Measurements from ENCODE around the gene CENPF.
"Not testable (repeated sequence)": the region's sequence is repeated elsewhere in the genome, so short reads cannot be mapped to it uniquely, and the experiment has no call there.

The CENPF gene

GRCh38 chr1:214650664-214651063, 47.7 kb downstream of the CENPF start:
- no peak for DNase-seq

GRCh38 chr1:214657299-214657698, 54.3 kb downstream of the CENPF start:
- no peak for DNase-seq

GRCh38 chr1:214658175-214658574, 55.2 kb downstream of the CENPF start:
- no peak for DNase-seq

GRCh38 chr1:214658785-214659184, 55.8 kb downstream of the CENPF start:
- DNase-seq = peak in 2 of 58 donors; percentile 4 to 20

- DNase-seq = no peak
These were observed 57.2 kb downstream of the CENPF start for GRCh38 chr1:214660190-214660589.

- peak in 50 of 58 donors; percentile 1 to 82 (median 30) for DNase-seq
These were observed 57.9 kb downstream of the CENPF start for GRCh38 chr1:214660900-214661299.

GRCh38 chr1:214662223-214662785, 59.3 kb downstream of the CENPF start:
- no peak for DNase-seq

- no peak for DNase-seq
These were observed 61.8 kb downstream of the CENPF start for GRCh38 chr1:214664651-214665433.

- DNase-seq = no peak
These were observed 62.7 kb downstream of the CENPF start for GRCh38 chr1:214665606-214666110.

- DNase-seq = no peak
These were observed 63.7 kb downstream of the CENPF start for GRCh38 chr1:214666674-214667073.

GRCh38 chr1:214670098-214670497, 67.1 kb downstream of the CENPF start:
- DNase-seq = peak in 3 of 58 donors; percentile 0 to 6 (median 3)

- DNase-seq = not testable (repeated sequence)
These were observed 70.0 kb downstream of the CENPF start for GRCh38 chr1:214673029-214673428.

GRCh38 chr1:214673576-214673975, 70.6 kb downstream of the CENPF start:
- no peak for DNase-seq

GRCh38 chr1:214675524-214675923, 72.5 kb downstream of the CENPF start:
- DNase-seq = not testable (repeated sequence)

- DNase-seq = no peak
These were observed 73.8 kb downstream of the CENPF start for GRCh38 chr1:214676747-214677146.

GRCh38 chr1:214677945-214678344, 75.0 kb downstream of the CENPF start:
- no peak for DNase-seq

- no peak for DNase-seq
These were observed 75.4 kb downstream of the CENPF start for GRCh38 chr1:214678386-214678785.

GRCh38 chr1:214683621-214684020, 80.6 kb downstream of the CENPF start:
- DNase-seq = no peak

- DNase-seq = no peak
These were observed 82.9 kb downstream of the CENPF start for GRCh38 chr1:214685906-214686305.

GRCh38 chr1:214686497-214686896, 83.5 kb downstream of the CENPF start:
- DNase-seq = no peak

- DNase-seq = no peak
These were observed 85.9 kb downstream of the CENPF start for GRCh38 chr1:214688891-214689290.

GRCh38 chr1:214694769-214695168, 91.8 kb downstream of the CENPF start:
- DNase-seq = no peak

GRCh38 chr1:214698559-214698958, 95.6 kb downstream of the CENPF start:
- no peak for DNase-seq
